Neural cell (in vitro differentiated cells): ENCODE data around the gene BTN2A1. TPM values are rescaled to one million over a fixed set of nuclear protein-coding genes. Genes with fewer than 3 reads are reported as not detected.

ENCODE experiments used
- H2AFZ ChIP-seq: fragments of 200-600, 300-800 bp; sonication (generic), shearing (Covaris generic); 2 replicates; pipeline ENCODE4 v1.6.0; 2014; ENCODE audit warnings: low read depth, mild to moderate bottlenecking, antibody characterized with exemption, low read length, moderate library complexity
- H3F3A ChIP-seq: fragments of 200-600 bp; shearing (Covaris generic); 2 replicates; pipeline ENCODE4 v1.6.1; 2016; ENCODE audit warnings: mild to moderate bottlenecking, moderate library complexity, mixed read lengths, antibody characterized with exemption, low read length; ENCODE audit not compliant: insufficient read depth, poor library complexity, severe bottlenecking
- H3K27ac ChIP-seq: fragments of 200-600, 300-800 bp; sonication (generic), shearing (Covaris generic); 2 replicates; pipeline ENCODE4 v1.5.1; 2014; ENCODE audit warnings: mild to moderate bottlenecking, low read length, moderate library complexity
- H3K27me3 ChIP-seq: fragments of 300-800, 200-600 bp; sonication (generic), shearing (Covaris generic); 2 replicates; pipeline ENCODE4 v1.6.0; 2014; ENCODE audit warnings: mild to moderate bottlenecking, low read depth, low read length, moderate library complexity; ENCODE audit not compliant: insufficient read depth
- H3K36me3 ChIP-seq: fragments of 300-800, 200-600 bp; sonication (generic), shearing (Covaris generic); 2 replicates; pipeline ENCODE4 v1.5.1; 2014; ENCODE audit warnings: mild to moderate bottlenecking, antibody characterized with exemption, low read length, moderate library complexity; ENCODE audit not compliant: insufficient read depth
- H3K4me2 ChIP-seq: fragments of 300-800, 200-600 bp; sonication (generic), shearing (Covaris generic); 2 replicates; pipeline ENCODE4 v1.6.0; 2014; ENCODE audit warnings: mild to moderate bottlenecking, low read length
- H3K4me3 ChIP-seq: fragments of 300-800, 200-600 bp; sonication (generic), shearing (Covaris generic); 2 replicates; pipeline ENCODE4 v1.5.1; 2014; ENCODE audit warnings: mild to moderate bottlenecking, low read length, moderate library complexity
- H3K79me2 ChIP-seq: fragments of 200-600 bp; shearing (Covaris generic); replicated peaks from 2 replicates; pipeline ENCODE4 v1.6.0; 2014; ENCODE audit warnings: mild to moderate bottlenecking, low read length, moderate library complexity; ENCODE audit not compliant: insufficient read depth
- H3K9ac ChIP-seq: fragments of 300-800, 200-600 bp; sonication (generic), shearing (Covaris generic); 2 replicates; pipeline ENCODE4 v1.6.1; 2016; ENCODE audit warnings: mild to moderate bottlenecking, low read length, mixed read lengths
- H3K9me2 ChIP-seq: fragments of 200-600 bp; shearing (Covaris generic); 2 replicates; pipeline ENCODE4 v1.6.1; 2016; ENCODE audit warnings: mild to moderate bottlenecking, low read length, mixed read lengths; ENCODE audit not compliant: insufficient read depth
- H3K9me3 ChIP-seq: fragments of 200-600, 300-800 bp; sonication (generic), shearing (Covaris generic); 2 replicates; pipeline ENCODE4 v1.6.1; 2016; ENCODE audit warnings: mild to moderate bottlenecking, mixed run types, low read length, moderate library complexity, mixed read lengths
- H4K20me1 ChIP-seq: fragments of 200-600 bp; shearing (Covaris generic); 2 replicates; pipeline ENCODE4 v1.6.1; 2016; ENCODE audit warnings: mild to moderate bottlenecking, mixed run types; ENCODE audit not compliant: insufficient read depth
- EP300 ChIP-seq: fragments of 450-650 bp; conservative IDR thresholded peaks from 2 replicates; pipeline ENCODE4 v1.6.1; 2014; ENCODE audit warnings: antibody characterized with exemption, mild to moderate bottlenecking, moderate library complexity; ENCODE audit not compliant: poor library complexity, severe bottlenecking
- EZH2 ChIP-seq: fragments of 200-600, 300-800 bp; shearing (Covaris generic), sonication (generic); IDR thresholded peaks from 2 replicates; pipeline ENCODE4 v1.6.1; 2014; ENCODE audit warnings: antibody characterized with exemption, low read length, borderline replicate concordance, mild to moderate bottlenecking; ENCODE audit not compliant: insufficient read depth, poor library complexity, severe bottlenecking
- MXI1 ChIP-seq: fragments of 450-650 bp; conservative IDR thresholded peaks from 2 replicates; pipeline ENCODE4 v1.6.1; 2014; ENCODE audit warnings: antibody characterized with exemption, mild to moderate bottlenecking; ENCODE audit not compliant: poor library complexity, severe bottlenecking
- POLR2AphosphoS5 ChIP-seq: IDR thresholded peaks from 2 replicates; pipeline ENCODE4 v1.6.1; 2012
- RAD21 ChIP-seq: fragments of 450-650 bp; conservative IDR thresholded peaks from 2 replicates; pipeline ENCODE4 v1.6.1; 2014; ENCODE audit warnings: antibody characterized with exemption, mild to moderate bottlenecking, moderate library complexity
- SMC3 ChIP-seq: fragments of 450-650 bp; conservative IDR thresholded peaks from 2 replicates; pipeline ENCODE4 v1.6.1; 2014; ENCODE audit warnings: antibody characterized with exemption, mild to moderate bottlenecking, moderate library complexity; ENCODE audit not compliant: poor library complexity
- TAF1 ChIP-seq: IDR thresholded peaks from 2 replicates; pipeline ENCODE4 v1.6.1; 2012; ENCODE audit warnings: low read depth
- polyA plus RNA-seq: library from polyadenylated mRNA; depleted of rRNA; stranded (reverse); fragments of >200 nt; gene quantifications from 2 replicates; pipeline ENCODE4 v1.2.3, GENCODE V29; 2014
- TF ChIP-seq, protein P1 (sequence below): IDR thresholded peaks from 2 replicates; pipeline ENCODE4 v1.6.1; 2012; ENCODE audit warnings: borderline replicate concordance
- TF ChIP-seq, protein P2 (sequence below): fragments of 450-650 bp; IDR thresholded peaks from 2 replicates; pipeline ENCODE4 v1.5.1; 2014; ENCODE audit warnings: antibody characterized with exemption, mild to moderate bottlenecking, moderate library complexity; ENCODE audit not compliant: poor library complexity, severe bottlenecking

The BTN2A1 gene
- polyA plus RNA-seq, 1 donor from 2014 or later: 33.8 TPM

DNA sequence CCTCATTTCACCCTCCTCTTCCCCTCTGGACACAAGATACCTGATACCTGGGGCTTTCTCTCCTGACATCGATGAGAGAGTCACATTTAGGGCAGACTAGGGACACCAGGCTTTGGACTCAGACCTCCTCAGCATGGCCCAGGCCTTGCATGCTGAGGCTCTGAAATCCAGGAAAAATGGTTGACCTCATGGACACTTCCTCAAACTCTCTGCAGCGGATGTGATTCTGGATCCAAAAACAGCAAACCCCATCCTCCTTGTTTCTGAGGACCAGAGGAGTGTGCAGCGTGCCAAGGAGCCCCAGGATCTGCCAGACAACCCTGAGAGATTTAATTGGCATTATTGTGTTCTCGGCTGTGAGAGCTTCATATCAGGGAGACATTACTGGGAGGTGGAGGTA, 44.8 kb upstream of the BTN2A1 start:
- Histone ChIP-seq H3K36me3 (no peaks in the 10 kb centered on the region), H3K79me2 (no peaks in the 10 kb centered on the region), H4K20me1 (no peaks in the 10 kb centered on the region), H3K9ac (no peak overlapping the region), H3K9me2 (no peaks in the 10 kb centered on the region), H3K27ac (no peak overlapping the region), H2AFZ (no peak overlapping the region), H3K4me2 (no peak overlapping the region), H3K4me3 (no peak overlapping the region), H3F3A (no peaks in the 10 kb centered on the region), H3K27me3 (no peaks in the 10 kb centered on the region), H3K9me3 (no peaks in the 10 kb centered on the region)
- TF ChIP-seq RAD21: no peak
- no peak for TF ChIP-seq POLR2AphosphoS5
- TF ChIP-seq SMC3: no peak
- no peak for TF ChIP-seq TAF1
- no peak for TF ChIP-seq MXI1
- TF ChIP-seq EZH2: no peak
- TF ChIP-seq, protein P1, sequence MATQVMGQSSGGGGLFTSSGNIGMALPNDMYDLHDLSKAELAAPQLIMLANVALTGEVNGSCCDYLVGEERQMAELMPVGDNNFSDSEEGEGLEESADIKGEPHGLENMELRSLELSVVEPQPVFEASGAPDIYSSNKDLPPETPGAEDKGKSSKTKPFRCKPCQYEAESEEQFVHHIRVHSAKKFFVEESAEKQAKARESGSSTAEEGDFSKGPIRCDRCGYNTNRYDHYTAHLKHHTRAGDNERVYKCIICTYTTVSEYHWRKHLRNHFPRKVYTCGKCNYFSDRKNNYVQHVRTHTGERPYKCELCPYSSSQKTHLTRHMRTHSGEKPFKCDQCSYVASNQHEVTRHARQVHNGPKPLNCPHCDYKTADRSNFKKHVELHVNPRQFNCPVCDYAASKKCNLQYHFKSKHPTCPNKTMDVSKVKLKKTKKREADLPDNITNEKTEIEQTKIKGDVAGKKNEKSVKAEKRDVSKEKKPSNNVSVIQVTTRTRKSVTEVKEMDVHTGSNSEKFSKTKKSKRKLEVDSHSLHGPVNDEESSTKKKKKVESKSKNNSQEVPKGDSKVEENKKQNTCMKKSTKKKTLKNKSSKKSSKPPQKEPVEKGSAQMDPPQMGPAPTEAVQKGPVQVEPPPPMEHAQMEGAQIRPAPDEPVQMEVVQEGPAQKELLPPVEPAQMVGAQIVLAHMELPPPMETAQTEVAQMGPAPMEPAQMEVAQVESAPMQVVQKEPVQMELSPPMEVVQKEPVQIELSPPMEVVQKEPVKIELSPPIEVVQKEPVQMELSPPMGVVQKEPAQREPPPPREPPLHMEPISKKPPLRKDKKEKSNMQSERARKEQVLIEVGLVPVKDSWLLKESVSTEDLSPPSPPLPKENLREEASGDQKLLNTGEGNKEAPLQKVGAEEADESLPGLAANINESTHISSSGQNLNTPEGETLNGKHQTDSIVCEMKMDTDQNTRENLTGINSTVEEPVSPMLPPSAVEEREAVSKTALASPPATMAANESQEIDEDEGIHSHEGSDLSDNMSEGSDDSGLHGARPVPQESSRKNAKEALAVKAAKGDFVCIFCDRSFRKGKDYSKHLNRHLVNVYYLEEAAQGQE: no peak

DNA sequence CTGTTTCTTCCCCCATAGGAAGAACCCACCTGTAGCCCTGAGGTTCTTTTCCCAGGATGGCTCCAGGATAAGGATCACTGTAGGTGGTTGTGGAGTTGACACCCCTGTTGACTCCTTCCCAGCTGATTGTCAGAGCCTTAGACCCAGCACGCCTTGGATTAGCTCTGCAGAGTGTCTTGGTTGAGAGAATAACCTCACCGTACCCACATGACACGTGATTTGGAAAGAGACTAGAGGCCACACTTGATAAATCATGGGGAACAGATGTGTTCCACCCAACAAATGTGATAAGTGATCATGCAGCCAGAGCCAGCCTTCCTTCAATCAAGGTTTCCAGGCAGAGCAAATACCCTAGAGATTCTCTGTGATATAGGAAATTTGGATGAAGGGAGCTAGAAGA, 43.5 kb upstream of the BTN2A1 start:
- no peaks in the 10 kb centered on the region for H4K20me1 ChIP-seq
- H3K36me3 ChIP-seq: no peaks in the 10 kb centered on the region
- H2AFZ ChIP-seq: no peak overlapping the region
- H3K27ac ChIP-seq: no peak overlapping the region
- TF ChIP-seq, protein P1: no peak
- TF ChIP-seq POLR2AphosphoS5 (no peak), RAD21 (no peak), MXI1 (no peak), EZH2 (no peak), EP300 (no peak), TAF1 (no peak), SMC3 (no peak)
- TF ChIP-seq, protein P2, sequence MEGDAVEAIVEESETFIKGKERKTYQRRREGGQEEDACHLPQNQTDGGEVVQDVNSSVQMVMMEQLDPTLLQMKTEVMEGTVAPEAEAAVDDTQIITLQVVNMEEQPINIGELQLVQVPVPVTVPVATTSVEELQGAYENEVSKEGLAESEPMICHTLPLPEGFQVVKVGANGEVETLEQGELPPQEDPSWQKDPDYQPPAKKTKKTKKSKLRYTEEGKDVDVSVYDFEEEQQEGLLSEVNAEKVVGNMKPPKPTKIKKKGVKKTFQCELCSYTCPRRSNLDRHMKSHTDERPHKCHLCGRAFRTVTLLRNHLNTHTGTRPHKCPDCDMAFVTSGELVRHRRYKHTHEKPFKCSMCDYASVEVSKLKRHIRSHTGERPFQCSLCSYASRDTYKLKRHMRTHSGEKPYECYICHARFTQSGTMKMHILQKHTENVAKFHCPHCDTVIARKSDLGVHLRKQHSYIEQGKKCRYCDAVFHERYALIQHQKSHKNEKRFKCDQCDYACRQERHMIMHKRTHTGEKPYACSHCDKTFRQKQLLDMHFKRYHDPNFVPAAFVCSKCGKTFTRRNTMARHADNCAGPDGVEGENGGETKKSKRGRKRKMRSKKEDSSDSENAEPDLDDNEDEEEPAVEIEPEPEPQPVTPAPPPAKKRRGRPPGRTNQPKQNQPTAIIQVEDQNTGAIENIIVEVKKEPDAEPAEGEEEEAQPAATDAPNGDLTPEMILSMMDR: no peak
- H3K27me3 ChIP-seq: no peaks in the 10 kb centered on the region
- H3K9ac ChIP-seq: no peak overlapping the region
- H3F3A ChIP-seq: no peaks in the 10 kb centered on the region
- H3K9me2 ChIP-seq: no peaks in the 10 kb centered on the region
- no peak overlapping the region for H3K4me3 ChIP-seq
- H3K79me2 ChIP-seq: no peaks in the 10 kb centered on the region
- no peak overlapping the region for H3K4me2 ChIP-seq
- no peaks in the 10 kb centered on the region for H3K9me3 ChIP-seq
